ENCODE data around the gene PAK6. TPM values are rescaled to one million over a fixed set of nuclear protein-coding genes. Genes with fewer than 3 reads are reported as not detected.

Gene PAK6
- total RNA-seq = under 1 TPM in 1 of 2 experiments, not detected in 1; 0.67 TPM
- 1 to 10 TPM in 1 of 2 donors, under 1 TPM in 1; 0.53 to 1.7 TPM for polyA plus RNA-seq

DNA sequence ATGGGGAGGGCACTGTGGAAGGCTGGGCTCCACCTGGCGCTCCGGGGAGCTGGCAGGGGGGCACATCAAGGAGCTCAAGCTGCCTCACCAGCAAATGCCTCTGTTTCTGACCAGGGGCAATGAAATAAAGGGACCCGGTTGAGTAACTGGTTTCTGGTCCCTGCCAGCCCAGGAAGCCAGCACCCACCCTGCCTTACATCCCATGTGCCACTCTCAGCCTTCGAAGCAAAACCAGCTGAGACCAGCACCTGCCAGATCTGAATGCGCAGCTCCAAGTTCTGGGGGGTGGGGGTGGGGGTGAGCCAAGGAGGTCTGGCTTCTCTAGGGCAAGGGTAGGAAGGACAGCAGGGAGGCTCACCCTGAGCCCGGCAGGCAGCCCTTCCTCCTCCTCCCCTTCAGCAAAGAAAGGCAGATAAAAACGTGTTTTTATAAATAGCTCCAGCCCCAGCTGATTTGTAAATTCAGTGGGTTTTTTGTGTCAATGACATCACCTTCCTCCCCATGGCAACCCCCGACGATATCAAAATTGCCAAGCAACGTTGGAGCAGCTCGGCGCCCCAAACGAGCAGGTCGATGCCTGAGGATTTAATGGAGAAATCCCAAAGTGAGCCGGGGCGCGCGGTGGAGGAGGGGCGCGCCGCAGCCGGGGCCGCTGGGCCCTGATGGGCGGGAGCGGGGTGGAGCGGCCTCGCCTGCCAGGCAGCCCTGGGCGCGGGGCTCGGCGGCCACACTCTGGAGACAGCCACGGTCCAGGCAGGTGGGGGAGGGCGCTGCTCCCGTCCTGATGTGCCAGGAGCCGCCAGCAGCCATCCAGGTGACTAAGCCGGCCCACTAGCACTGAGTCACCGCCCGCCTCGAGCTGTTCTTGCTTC lies at the start of gene PAK6:
TSS of gene PAK6 (plus strand) at position 532 of the 872 bp plus-strand sequence. CDS start 25,723 bp downstream, outside the sequence.
- intact Hi-C loops (cut with micrococcal nuclease) = no loop called here
- H3K27ac ChIP-seq (ENCODE audit: low read depth, low read length) = no peak within 1 kb of the TSS
- DNase-seq = peak in 1 of 5 donors; percentile 14
- H3K4me3 ChIP-seq (ENCODE audit: low read length in 2 of 2) = no peak within 1 kb of the TSS
- H3K4me1 Mint-ChIP-seq = peaks cover 5 to 12% (median 7%) of the 10 kb centered on the region in 4 donors
- H3K36me3 Mint-ChIP-seq = no peaks in the 10 kb centered on the region
- ChIA-PET POLR2A (ENCODE audit: partially characterized antibody) (interaction anchor here (1.2 kb wide), 1 partner anchor 14 kb away, joined by 3 read pairs; no protein-coding TSS in a partner anchor), CTCF (ENCODE audit: partially characterized antibody) (no interaction called here)
- peak within 1 kb of the TSS in 6 of 8 donors; percentile 15 to 60 (median 34) for H3K4me3 Mint-ChIP-seq
- peak within 1 kb of the TSS in 2 of 7 donors; percentile 55 to 56 for H3K27ac Mint-ChIP-seq
- H3K4me1 ChIP-seq (ENCODE audit: insufficient read depth, low read length) = peaks cover 12% of the 10 kb centered on the region
- no peaks in the 10 kb centered on the region for H3K27me3 ChIP-seq (ENCODE audit: insufficient read depth, low read length)
- H3K27me3 Mint-ChIP-seq = peaks cover 12% of the 10 kb centered on the region in 2 donors
- no peaks in the 10 kb centered on the region for H3K9me3 ChIP-seq (ENCODE audit: control insufficient read depth in 1 of 2, low read length in 2 of 2)
- no peaks in the 10 kb centered on the region for H3K36me3 ChIP-seq (ENCODE audit: insufficient read depth, low read length)
- peaks cover 0 to 2% (median 0%) of the 10 kb centered on the region in 8 donors for H3K9me3 Mint-ChIP-seq

DNA sequence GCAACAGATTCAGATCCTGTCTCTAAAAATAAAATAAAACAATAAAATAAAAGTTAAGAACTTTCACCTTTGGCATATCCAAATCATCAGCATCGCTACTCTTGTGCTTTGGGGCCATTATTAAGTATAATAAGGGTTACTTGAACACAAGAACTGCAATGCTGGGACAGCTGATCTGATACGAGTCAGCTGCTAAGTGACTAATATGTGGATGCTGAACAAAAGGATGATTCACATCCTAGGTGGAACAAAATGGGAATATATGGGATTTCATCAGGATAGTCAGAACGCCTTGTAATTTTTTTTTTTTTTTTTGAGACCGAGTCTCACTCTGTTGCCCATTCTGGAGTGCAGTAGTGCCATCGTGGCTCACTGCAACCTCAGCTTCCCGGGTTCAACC lies 48.3 kb upstream of the PAK6 start:
- H3K27ac ChIP-seq (ENCODE audit: low read depth, low read length) = no peak overlapping the region
- no peak for DNase-seq
- Mint-ChIP-seq H3K4me1 (peaks cover 0 to 4% (median 0%) of the 10 kb centered on the region in 4 donors), H3K36me3 (no peaks in the 10 kb centered on the region), H3K27ac (no peak overlapping the region), H3K9me3 (no peaks in the 10 kb centered on the region), H3K27me3 (no peaks in the 10 kb centered on the region), H3K4me3 (no peak overlapping the region)
- ChIA-PET CTCF (ENCODE audit: partially characterized antibody) (no interaction called here), POLR2A (ENCODE audit: partially characterized antibody) (no interaction called here)
- no peak overlapping the region for H3K4me3 ChIP-seq (ENCODE audit: low read length in 2 of 2)
- no peaks in the 10 kb centered on the region for H3K9me3 ChIP-seq (ENCODE audit: control insufficient read depth in 1 of 2, low read length in 2 of 2)
- no peaks in the 10 kb centered on the region for H3K36me3 ChIP-seq (ENCODE audit: insufficient read depth, low read length)
- H3K27me3 ChIP-seq (ENCODE audit: insufficient read depth, low read length) = no peaks in the 10 kb centered on the region
- intact Hi-C loops (cut with micrococcal nuclease) = no loop called here
- no peaks in the 10 kb centered on the region for H3K4me1 ChIP-seq (ENCODE audit: insufficient read depth, low read length)

DNA sequence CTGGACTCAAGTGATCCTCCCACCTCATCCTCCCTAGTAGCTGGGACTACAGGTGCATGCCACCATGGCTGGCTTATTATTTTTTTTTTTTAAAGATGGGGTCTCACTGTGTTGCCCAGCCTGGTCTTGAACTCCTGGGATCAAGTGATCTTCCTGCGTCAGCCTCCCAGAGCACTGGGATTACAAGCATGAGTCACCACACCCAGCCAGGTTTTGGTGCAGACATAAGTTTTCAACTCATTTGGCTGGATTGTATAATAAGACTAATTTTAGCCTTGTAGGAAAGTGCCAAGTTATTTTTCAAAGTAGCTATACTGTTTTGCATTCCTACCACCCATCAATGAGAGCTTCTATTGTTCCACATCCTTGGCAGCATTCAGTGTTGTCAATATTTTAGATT lies 45.9 kb upstream of the PAK6 start:
- Histone ChIP-seq H3K4me1 (ENCODE audit: insufficient read depth, low read length) (peaks cover 14% of the 10 kb centered on the region), H3K9me3 (ENCODE audit: control insufficient read depth in 1 of 2, low read length in 2 of 2) (no peaks in the 10 kb centered on the region), H3K27me3 (ENCODE audit: insufficient read depth, low read length) (no peaks in the 10 kb centered on the region), H3K4me3 (ENCODE audit: low read length in 2 of 2) (no peak overlapping the region), H3K27ac (ENCODE audit: low read depth, low read length) (no peak overlapping the region), H3K36me3 (ENCODE audit: insufficient read depth, low read length) (no peaks in the 10 kb centered on the region)
- ChIA-PET CTCF (ENCODE audit: partially characterized antibody) (interaction anchor here (3.0 kb wide), 1 partner anchor 25 kb away, joined by 16 read pairs; no protein-coding TSS in a partner anchor), POLR2A (ENCODE audit: partially characterized antibody) (interaction anchor here (1.4 kb wide), 1 partner anchor 9 kb away, joined by 5 read pairs; no protein-coding TSS in a partner anchor)
- H3K27ac Mint-ChIP-seq = no peak overlapping the region
- no peaks in the 10 kb centered on the region for H3K27me3 Mint-ChIP-seq
- intact Hi-C loops (cut with micrococcal nuclease) = no loop called here
- no peaks in the 10 kb centered on the region for H3K9me3 Mint-ChIP-seq
- no peaks in the 10 kb centered on the region for H3K36me3 Mint-ChIP-seq
- peaks cover 13 to 19% (median 18%) of the 10 kb centered on the region in 4 donors for H3K4me1 Mint-ChIP-seq
- no peak overlapping the region for H3K4me3 Mint-ChIP-seq
- DNase-seq = no peak

DNA sequence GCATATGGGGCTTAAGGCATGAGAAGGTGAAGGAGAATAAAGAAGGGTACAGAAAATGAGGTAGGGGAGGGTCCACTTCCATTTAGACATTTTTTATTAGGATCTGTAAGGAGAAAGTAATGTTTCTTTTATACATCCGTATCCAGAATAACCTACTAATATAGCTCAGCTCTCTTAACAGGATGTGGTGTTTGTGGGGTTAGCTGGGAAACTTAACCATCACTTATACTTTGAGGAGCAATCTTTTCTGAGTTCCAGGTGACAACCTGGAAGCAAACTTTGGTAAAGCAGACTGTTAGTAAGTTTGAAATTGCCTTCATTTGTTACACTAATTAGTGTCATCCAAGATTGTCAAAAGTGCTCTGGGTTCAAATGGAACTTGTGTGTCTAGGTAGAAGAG lies 41.4 kb upstream of the PAK6 start:
- H3K4me3 Mint-ChIP-seq = peak overlapping the region in 7 of 8 donors; percentile 43 to 82 (median 67)
- peak in 4 of 5 donors; percentile 14 to 33 (median 25) for DNase-seq
- POLR2A ChIA-PET (ENCODE audit: partially characterized antibody) = interaction anchor here (1.3 to 1.6 kb wide), 2 partner anchors 10 to 12 kb away, joined by 3 to 6 read pairs; no protein-coding TSS in a partner anchor
- intact Hi-C loops (cut with micrococcal nuclease) = no loop called here
- no peaks in the 10 kb centered on the region for H3K36me3 Mint-ChIP-seq
- Histone ChIP-seq H3K27ac (ENCODE audit: low read depth, low read length) (no peak overlapping the region), H3K4me3 (ENCODE audit: low read length in 2 of 2) (no peak overlapping the region), H3K4me1 (ENCODE audit: insufficient read depth, low read length) (peaks cover 25% of the 10 kb centered on the region), H3K36me3 (ENCODE audit: insufficient read depth, low read length) (no peaks in the 10 kb centered on the region), H3K9me3 (ENCODE audit: control insufficient read depth in 1 of 2, low read length in 2 of 2) (no peaks in the 10 kb centered on the region), H3K27me3 (ENCODE audit: insufficient read depth, low read length) (no peaks in the 10 kb centered on the region)
- CTCF ChIA-PET (ENCODE audit: partially characterized antibody) = interaction anchor here (1.0 to 5.0 kb wide), 4 partner anchors 14 to 152 kb away, joined by 3 to 29 read pairs (median 4); no protein-coding TSS in a partner anchor
- H3K4me1 Mint-ChIP-seq = peaks cover 21 to 32% (median 28%) of the 10 kb centered on the region in 4 donors
- H3K27ac Mint-ChIP-seq = peak overlapping the region in 2 of 7 donors; percentile 6 to 80
- no peaks in the 10 kb centered on the region for H3K27me3 Mint-ChIP-seq
- H3K9me3 Mint-ChIP-seq = no peaks in the 10 kb centered on the region

DNA sequence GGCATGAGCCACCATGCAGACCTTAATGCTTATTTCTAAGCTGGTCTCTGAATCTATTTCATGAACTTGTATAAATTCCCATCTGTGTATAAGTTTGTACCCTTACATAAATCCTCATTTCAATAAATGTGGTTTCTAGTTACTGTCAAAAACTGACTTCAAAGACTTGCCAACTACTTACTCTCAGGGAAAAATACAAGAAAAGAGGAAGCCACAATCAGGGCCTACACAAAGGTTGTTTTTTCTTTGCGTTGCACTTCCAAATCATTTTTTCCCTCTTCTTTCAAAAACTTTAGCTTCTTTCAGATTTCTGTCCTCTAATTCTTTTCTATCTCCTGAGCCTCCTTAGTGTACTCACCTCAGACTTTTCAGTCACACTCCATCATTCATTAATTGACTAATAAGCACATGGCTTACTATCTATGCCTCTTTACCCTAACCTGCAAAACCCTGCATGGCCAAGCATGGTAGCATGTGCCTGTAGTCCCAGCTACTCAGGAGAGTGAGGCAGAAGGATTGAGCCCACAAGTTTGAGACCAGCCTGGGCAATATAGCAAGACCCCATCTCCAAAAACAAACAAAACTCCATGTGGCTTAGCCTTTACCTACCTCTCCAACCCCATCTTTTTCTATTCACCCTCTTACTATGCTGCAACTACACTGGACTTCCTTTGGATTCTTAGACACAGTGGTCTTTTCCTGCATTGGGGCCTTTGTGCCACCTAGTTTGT lies 40.3 kb upstream of the PAK6 start:
- no peaks in the 10 kb centered on the region for H3K27me3 ChIP-seq (ENCODE audit: insufficient read depth, low read length)
- no peak overlapping the region for H3K4me3 ChIP-seq (ENCODE audit: low read length in 2 of 2)
- H3K27ac ChIP-seq (ENCODE audit: low read depth, low read length) = no peak overlapping the region
- Mint-ChIP-seq H3K27me3 (no peaks in the 10 kb centered on the region), H3K4me3 (peak overlapping the region in 4 of 8 donors; percentile 6 to 50 (median 21)), H3K4me1 (peaks cover 21 to 32% (median 27%) of the 10 kb centered on the region in 4 donors), H3K36me3 (no peaks in the 10 kb centered on the region), H3K27ac (peak overlapping the region in 2 of 7 donors; percentile 23 to 49), H3K9me3 (no peaks in the 10 kb centered on the region)
- H3K4me1 ChIP-seq (ENCODE audit: insufficient read depth, low read length) = peaks cover 25% of the 10 kb centered on the region
- intact Hi-C loops (cut with micrococcal nuclease) = no loop called here
- ChIA-PET CTCF (ENCODE audit: partially characterized antibody) (interaction anchor here (0.6 to 5.0 kb wide), 4 partner anchors 19 to 433 kb away, joined by 3 to 29 read pairs (median 4); partner anchors contain the start of gene BUB1B), POLR2A (ENCODE audit: partially characterized antibody) (interaction anchor here (1.6 kb wide), 1 partner anchor 11 kb away, joined by 6 read pairs; no protein-coding TSS in a partner anchor)
- no peaks in the 10 kb centered on the region for H3K36me3 ChIP-seq (ENCODE audit: insufficient read depth, low read length)
- no peaks in the 10 kb centered on the region for H3K9me3 ChIP-seq (ENCODE audit: control insufficient read depth in 1 of 2, low read length in 2 of 2)
- DNase-seq = no peak

DNA sequence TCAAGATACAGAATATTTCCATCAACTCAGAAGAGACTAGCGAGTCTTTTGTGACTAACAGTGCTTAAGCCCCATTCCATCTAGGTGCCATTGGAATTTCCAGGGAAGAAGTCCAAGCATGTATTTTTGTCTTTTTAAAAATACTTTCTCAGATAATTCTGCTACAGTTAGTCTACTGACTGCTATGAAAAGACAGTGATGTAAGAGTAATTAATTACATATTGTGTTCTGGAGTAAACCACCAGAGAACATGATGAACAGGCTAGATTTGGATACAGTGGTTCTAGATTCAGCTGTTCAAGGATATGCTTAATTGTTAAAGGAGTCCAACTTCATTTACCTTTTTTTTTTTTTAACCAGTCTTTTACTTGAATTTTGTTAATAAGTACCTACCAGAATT lies 34.8 kb upstream of the PAK6 start:
- H3K27ac ChIP-seq (ENCODE audit: low read depth, low read length) = no peak overlapping the region
- CTCF ChIA-PET (ENCODE audit: partially characterized antibody) = interaction anchor here (1.1 to 1.4 kb wide), 2 partner anchors 13 to 70 kb away, joined by 3 to 4 read pairs; no protein-coding TSS in a partner anchor
- H3K4me3 Mint-ChIP-seq = no peak overlapping the region
- H3K4me1 Mint-ChIP-seq = peaks cover under 1 to 3% (median 1%) of the 10 kb centered on the region in 4 donors
- H3K4me3 ChIP-seq (ENCODE audit: low read length in 2 of 2) = no peak overlapping the region
- no peak for DNase-seq
- H3K36me3 ChIP-seq (ENCODE audit: insufficient read depth, low read length) = no peaks in the 10 kb centered on the region
- H3K27me3 Mint-ChIP-seq = no peaks in the 10 kb centered on the region
- intact Hi-C loops (cut with micrococcal nuclease) = no loop called here
- H3K36me3 Mint-ChIP-seq = no peaks in the 10 kb centered on the region
- no peaks in the 10 kb centered on the region for H3K9me3 ChIP-seq (ENCODE audit: control insufficient read depth in 1 of 2, low read length in 2 of 2)
- no peaks in the 10 kb centered on the region for H3K27me3 ChIP-seq (ENCODE audit: insufficient read depth, low read length)
- no peaks in the 10 kb centered on the region for H3K4me1 ChIP-seq (ENCODE audit: insufficient read depth, low read length)
- no peak overlapping the region for H3K27ac Mint-ChIP-seq
- POLR2A ChIA-PET (ENCODE audit: partially characterized antibody) = no interaction called here
- no peaks in the 10 kb centered on the region for H3K9me3 Mint-ChIP-seq

Measured in CD4-positive, alpha-beta memory T cell (primary cell).